GM12878 (cell line): ENCODE data around the gene PAGE4.

ENCODE experiments used
- BRCA1 ChIP-seq: IDR thresholded peaks from 2 replicates; pipeline ENCODE4 v1.6.1; 2011; ENCODE audit warnings: low read depth, low read length, improper control_type of control experiment
- EGR1 ChIP-seq, 2 experiments: IDR thresholded peaks; 1 replicate in 1 of 2; 2 replicates in 1 of 2; pipeline ENCODE4 v1.6.1; 2011 to 2012; ENCODE audit warnings: low read depth in 2 of 2, low read length in 2 of 2, borderline replicate concordance in 1 of 2, mild to moderate bottlenecking in 1 of 2, moderate library complexity in 1 of 2
- TAF1 ChIP-seq: IDR thresholded peaks from 2 replicates; pipeline ENCODE4 v1.6.1; 2011; ENCODE audit warnings: mild to moderate bottlenecking, low read depth, low read length, borderline replicate concordance

- TF ChIP-seq EGR1 (IDR thresholded peaks at IDR 0.05; ENCODE audit: borderline replicate concordance in 1 of 2, low read depth in 2 of 2, low read length in 2 of 2) = no peak
- no peak for TF ChIP-seq TAF1
- TF ChIP-seq BRCA1 = no peak
Observed at GRCh38 chrX:49868739-49869138, 39.6 kb downstream of the PAGE4 start.
